ENCODE measurements around the gene ZNF532.

The ZNF532 gene

GRCh38 chr18:58965291-58966004 is 100.8 kb downstream of the ZNF532 start:
- no peak overlapping the region for H3K4me3 ChIP-seq (ENCODE audit: low read depth, low read length)
- TF ChIP-seq CTCF (IDR thresholded peaks at IDR 0.05; ENCODE audit: control insufficient read depth, extremely low read depth, insufficient read depth): no peak
- no peak for DNase-seq (ENCODE audit: low read depth)

GRCh38 chr18:58966005-58966677 is 101.5 kb downstream of the ZNF532 start:
- H3K4me3 ChIP-seq (ENCODE audit: low read depth, low read length): no peak overlapping the region
- DNase-seq (ENCODE audit: low read depth): no peak
- no peak for TF ChIP-seq CTCF (IDR thresholded peaks at IDR 0.05; ENCODE audit: control insufficient read depth, extremely low read depth, insufficient read depth)

GRCh38 chr18:58966704-58967103 is 102.0 kb downstream of the ZNF532 start:
- TF ChIP-seq CTCF (IDR thresholded peaks at IDR 0.05; ENCODE audit: control insufficient read depth, extremely low read depth, insufficient read depth): no peak
- H3K4me3 ChIP-seq (ENCODE audit: low read depth, low read length): no peak overlapping the region
- DNase-seq (ENCODE audit: low read depth): no peak

- TF ChIP-seq CTCF (IDR thresholded peaks at IDR 0.05; ENCODE audit: control insufficient read depth, extremely low read depth, insufficient read depth): no peak
- H3K4me3 ChIP-seq (ENCODE audit: low read depth, low read length): no peak overlapping the region
- no peak for DNase-seq (ENCODE audit: low read depth)
Observed at GRCh38 chr18:58967751-58968254, 103.1 kb downstream of the ZNF532 start.

- TF ChIP-seq CTCF (IDR thresholded peaks at IDR 0.05; ENCODE audit: control insufficient read depth, extremely low read depth, insufficient read depth): no peak
- no peak overlapping the region for H3K4me3 ChIP-seq (ENCODE audit: low read depth, low read length)
- no peak for DNase-seq (ENCODE audit: low read depth)
Observed at GRCh38 chr18:58970943-58971790, 106.5 kb downstream of the ZNF532 start.

- no peak for DNase-seq (ENCODE audit: low read depth)
Observed at GRCh38 chr18:58975296-58975695, 110.6 kb downstream of the ZNF532 start.

More at GRCh38 chr18:58975296-58975695, 110.6 kb downstream of the ZNF532 start:
- H3K4me3 ChIP-seq (ENCODE audit: low read depth, low read length): no peak overlapping the region
- TF ChIP-seq CTCF (IDR thresholded peaks at IDR 0.05; ENCODE audit: control insufficient read depth, extremely low read depth, insufficient read depth): no peak
